HG02852 (cell line): Measurements from ENCODE around the gene COL4A2.
"Not testable (repeated sequence)": the region's sequence is repeated elsewhere in the genome, so short reads cannot be mapped to it uniquely, and the experiment has no call there.

Experiments used
- ATAC-seq: cut with Tn5 transposase; IDR thresholded peaks from one replicate; pipeline ENCODE4 v1.9.1; 2021; ENCODE audit warnings: mild to moderate bottlenecking, moderate library complexity; ENCODE audit not compliant: unreplicated experiment

The COL4A2 gene

DNA sequence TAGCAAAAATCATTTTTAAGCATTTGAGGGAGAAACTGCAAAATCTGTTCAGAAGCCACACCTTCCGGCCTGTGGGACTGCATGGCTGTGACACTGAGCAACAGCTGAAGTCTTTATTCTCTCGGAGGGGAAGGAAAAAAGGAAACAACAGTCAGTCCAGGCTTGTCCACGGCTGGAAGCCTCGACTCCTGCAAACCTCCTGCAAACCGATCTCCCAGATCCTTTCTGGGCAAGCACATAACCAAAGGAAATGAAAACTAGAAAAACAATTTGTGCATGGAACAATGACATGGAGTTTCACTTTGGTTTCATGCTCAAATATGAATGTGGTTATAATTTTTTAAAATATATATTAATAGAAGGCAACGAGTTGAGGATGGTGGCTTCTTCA is 1.1 kb upstream of the COL4A2 start:
- no peak for ATAC-seq

- ATAC-seq = no peak
Observed at GRCh38 chr13:110306340-110306959, 634 bp upstream of the COL4A2 start.

- no peak for ATAC-seq
Observed at GRCh38 chr13:110307767-110308655, 927 bp downstream of the COL4A2 start.

DNA sequence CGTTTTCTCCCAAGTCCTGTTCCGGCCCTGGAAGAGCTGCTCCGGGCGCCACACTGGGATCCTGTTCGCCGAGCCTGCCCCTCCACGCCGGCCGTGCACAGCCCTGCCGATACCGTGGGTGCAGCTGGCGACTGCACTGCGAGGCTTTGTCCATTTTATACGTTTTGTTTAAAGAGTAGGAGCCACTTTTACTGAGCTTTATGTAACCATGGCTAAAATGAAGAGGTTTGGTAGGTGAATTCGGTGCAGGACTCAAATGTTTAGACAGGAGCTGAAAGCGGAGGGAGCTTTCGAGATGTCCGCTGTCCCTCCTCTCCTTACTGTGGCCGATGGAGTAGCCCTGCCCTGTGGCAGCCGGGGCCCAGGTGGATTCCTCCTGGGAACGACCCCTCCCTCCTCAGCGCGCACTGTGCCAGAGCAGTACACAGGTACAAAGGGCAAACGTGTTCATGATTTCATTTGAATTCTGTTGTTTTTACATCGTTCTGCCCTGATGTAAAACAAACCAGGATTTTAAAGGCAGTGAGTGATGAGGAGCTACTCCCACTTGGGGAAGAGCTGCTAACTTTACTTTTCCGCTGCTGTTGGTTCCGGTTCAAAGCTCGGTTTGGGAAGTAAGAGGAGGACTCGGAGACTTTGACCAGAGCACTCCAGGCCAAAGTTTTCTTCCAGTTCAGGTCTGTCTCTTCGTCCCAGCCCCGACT is 1.7 kb downstream of the COL4A2 start:
- no peak for ATAC-seq

- ATAC-seq = no peak
Observed at GRCh38 chr13:110309661-110310524, 2.8 kb downstream of the COL4A2 start.

GRCh38 chr13:110310541-110311442 is 3.7 kb downstream of the COL4A2 start:
- no peak for ATAC-seq

GRCh38 chr13:110311443-110312338 is 4.6 kb downstream of the COL4A2 start:
- ATAC-seq = no peak

DNA sequence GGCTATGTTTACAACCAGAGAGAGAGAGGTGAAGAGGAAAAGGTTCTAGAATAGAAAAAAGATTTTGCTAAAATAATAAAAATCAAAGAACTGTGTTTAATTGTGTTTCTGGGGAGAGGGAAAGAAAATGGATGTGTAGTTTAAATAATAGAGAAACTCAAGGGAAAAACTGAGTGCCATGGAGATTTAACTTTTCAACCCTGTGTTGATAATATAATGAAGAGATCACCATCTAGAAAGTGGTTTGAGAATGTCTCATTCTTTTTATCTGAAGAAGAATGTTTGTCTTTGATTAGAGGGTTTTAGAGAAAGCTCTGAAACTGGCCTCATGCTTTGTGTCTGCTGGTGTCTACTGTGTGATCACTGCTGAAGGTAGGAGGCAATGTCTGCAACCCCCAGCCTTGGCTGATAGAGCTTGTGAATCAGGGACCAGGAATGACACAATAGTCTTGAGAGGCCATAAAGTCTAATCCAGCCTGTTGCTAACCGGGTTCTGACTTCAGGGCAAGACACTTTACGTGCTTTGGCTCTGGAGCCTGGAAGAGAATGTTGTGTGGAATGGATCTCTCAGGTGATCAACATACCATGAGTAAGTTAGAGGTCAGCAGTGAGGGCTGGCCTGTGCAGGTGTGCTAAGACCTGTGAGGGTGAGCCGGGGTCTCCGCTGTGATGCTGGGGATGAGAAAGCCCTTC is 5.4 kb downstream of the COL4A2 start:
- ATAC-seq = no peak

GRCh38 chr13:110313261-110313660 is 6.2 kb downstream of the COL4A2 start:
- ATAC-seq = not testable (repeated sequence)

- not testable (repeated sequence) for ATAC-seq
Observed at GRCh38 chr13:110313733-110314132, 6.6 kb downstream of the COL4A2 start.

DNA sequence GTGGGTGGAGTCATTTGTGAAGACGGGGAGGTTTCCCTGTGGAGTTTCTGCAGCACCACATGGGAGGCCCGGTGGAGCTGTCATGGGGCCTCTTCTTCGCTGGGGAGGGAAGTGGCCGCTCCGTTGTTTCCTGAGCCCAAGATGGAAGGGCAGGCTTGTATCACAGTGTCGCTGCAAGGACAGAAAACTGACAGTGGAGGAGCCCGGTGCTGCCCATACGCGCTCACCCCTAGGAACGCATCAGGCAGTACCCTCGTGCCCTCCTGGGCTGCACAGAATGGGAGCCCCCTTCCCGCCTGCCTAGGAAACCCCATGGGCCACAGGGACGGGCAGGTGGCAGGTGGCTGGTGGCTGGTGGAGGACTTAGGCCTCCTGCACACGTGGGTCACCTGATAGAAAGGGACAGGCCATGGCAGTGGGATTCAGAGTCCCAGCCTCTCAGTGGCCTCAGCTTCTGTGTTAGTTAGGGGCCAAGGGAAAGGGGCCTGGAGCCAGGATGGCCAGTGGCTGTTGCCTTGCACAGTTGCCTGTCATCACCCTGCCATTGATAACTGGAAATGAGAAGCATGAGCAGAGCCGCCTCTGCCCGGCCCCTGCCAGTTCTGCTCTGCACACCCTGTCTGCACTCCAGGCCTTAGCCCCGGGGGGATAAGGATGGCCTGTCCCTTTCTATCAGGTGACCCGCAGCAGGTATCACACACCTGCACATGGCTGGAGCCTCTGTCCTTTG is 7.6 kb downstream of the COL4A2 start:
- ATAC-seq = no peak

DNA sequence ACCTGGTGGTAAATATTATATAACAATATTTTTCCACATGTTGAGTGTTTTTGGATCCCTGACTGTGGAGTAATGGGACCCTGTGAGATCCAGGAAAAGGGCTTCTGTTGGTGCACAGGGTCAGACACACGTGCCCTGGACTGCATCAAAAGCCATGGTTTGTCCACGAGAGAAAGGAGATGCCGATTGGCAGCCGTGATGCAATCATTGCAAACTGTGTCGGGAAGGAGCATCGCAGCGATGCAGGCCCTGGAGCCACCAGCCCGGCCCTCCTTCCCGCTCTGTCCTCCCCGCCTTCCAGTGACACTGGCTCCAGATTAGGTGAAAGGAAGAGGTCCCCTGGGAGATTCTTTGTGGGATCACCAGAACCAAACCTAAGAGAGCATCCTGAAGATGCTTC is 9.1 kb downstream of the COL4A2 start:
- no peak for ATAC-seq

- no peak for ATAC-seq
Observed at GRCh38 chr13:110317093-110317492, 10.0 kb downstream of the COL4A2 start.

DNA sequence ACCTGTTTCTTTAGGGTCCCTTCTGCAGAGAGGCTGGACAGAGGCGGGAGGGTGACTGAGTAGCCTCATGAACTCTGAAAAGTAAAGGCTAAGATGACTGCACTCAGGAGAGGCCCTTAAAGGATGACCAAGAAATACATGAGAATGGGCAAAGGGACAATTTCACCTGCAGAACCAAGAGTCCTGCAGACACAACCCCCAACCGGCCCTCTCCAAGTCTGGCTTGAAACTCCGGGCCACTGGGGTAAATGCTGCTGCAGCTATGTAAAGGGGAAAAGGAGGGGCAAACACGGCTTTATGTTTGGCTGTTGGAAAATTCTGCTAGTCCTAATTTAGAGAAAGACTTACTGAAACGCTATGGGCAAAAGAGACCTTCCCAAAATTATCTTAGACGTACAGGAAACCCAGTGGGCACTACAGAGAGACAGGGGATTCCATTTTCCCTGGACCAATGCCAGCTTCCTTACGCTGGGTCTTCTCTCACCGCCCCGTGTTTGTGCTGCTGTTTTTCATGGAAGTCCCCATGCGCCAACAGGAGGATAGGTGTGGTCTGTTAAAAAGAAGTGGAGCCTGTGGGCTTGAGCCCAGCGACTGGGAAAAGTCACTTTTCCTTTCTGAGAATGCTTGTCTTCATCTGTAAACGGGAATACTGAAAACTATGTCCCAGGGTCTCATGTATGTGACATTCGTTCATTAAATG is 10.6 kb downstream of the COL4A2 start:
- ATAC-seq = no peak

DNA sequence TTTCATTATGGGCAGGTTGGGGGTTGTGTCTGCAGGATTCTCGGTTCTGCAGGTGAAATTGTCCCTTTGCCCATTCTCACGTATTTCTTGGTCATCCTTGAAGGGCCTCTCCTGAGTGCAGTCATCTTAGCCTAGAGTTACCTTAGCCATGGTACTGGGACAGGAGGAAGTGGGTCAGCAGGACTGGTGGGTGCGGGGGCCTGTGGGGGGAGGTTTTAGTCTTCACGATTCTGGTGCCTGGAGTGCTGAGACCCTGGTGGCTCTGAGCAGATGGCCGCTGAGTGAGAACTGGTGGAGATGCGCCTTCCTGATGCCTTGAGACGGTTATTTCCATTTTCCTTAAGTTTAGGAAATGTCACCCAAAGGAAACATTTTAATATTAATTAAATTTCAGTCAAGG is 11.8 kb downstream of the COL4A2 start:
- no peak for ATAC-seq

- no peak for ATAC-seq
Observed at GRCh38 chr13:110319397-110319773, 12.3 kb downstream of the COL4A2 start.
